Adipose tissue (tissue), 3 donors: ENCODE results near the gene MAPKAP1. TPM values are rescaled to one million over a fixed set of nuclear protein-coding genes. Genes with fewer than 3 reads are reported as not detected.
"Not testable (repeated sequence)": the region's sequence is repeated elsewhere in the genome, so short reads cannot be mapped to it uniquely, and the experiment has no call there.

ENCODE experiments used
- H3K27ac ChIP-seq: one replicate; pipeline ENCODE4 v1.5.1; 2013; ENCODE audit warnings: low read depth, low read length
- WGBS, 3 donors: extraction: QIAGEN DNeasy Blood & Tissue Kit; methylation state at CpG; one replicate each; pipeline ENCODE4 v1.1.7; 2013; 5-methylcytosine and 5-hydroxymethylcytosine counted together
- polyA plus RNA-seq, 3 donors: library from polyadenylated mRNA; stranded (reverse); fragments of 200-250 nt; gene quantifications; one replicate each; pipeline ENCODE4 v1.2.3, GENCODE V29; 2013
- donor health status: healthy with polysubstance abuse.
- donor health status: Bipolar disorder and iron deficiency.
- donor health status: healthy.

MAPKAP1 gene
- polyA plus RNA-seq, 3 donors, result 28.1 to 57.0 (median 50.5) TPM

GRCh38 chr9:125409217-125409636, 297.8 kb downstream of the MAPKAP1 start:
- 75 to 83% (median 83%) methylated on average over 20 of the region's 20 CpGs for WGBS, 3 donors
- H3K27ac ChIP-seq, result no peak overlapping the region

- WGBS, 3 donors, result 3 to 5% (median 3%) methylated on average over 88 to 104 of the region's 104 CpGs
- no peak overlapping the region for H3K27ac ChIP-seq
Measured at GRCh38 chr9:125407974-125408900, 298.8 kb downstream of the MAPKAP1 start.

GRCh38 chr9:125407432-125407973, 299.5 kb downstream of the MAPKAP1 start:
- H3K27ac ChIP-seq, result no peak overlapping the region
- WGBS, 3 donors, result 37 to 46% (median 39%) methylated on average over 12 to 17 of the region's 17 CpGs

GRCh38 chr9:125406810-125407087, 300.3 kb downstream of the MAPKAP1 start:
- 93 to 96% (median 94%) methylated on average over 13 of the region's 13 CpGs for WGBS, 3 donors
- H3K27ac ChIP-seq, result no peak overlapping the region

- H3K27ac ChIP-seq, result no peak overlapping the region
- 90 to 94% (median 91%) methylated on average over 15 of the region's 15 CpGs for WGBS, 3 donors
Measured at GRCh38 chr9:125405938-125406809, 300.8 kb downstream of the MAPKAP1 start.

- 90 to 96% (median 90%) methylated on average over 7 of the region's 7 CpGs for WGBS, 3 donors
- H3K27ac ChIP-seq, result no peak overlapping the region
Measured at GRCh38 chr9:125404733-125405132, 302.3 kb downstream of the MAPKAP1 start.

GRCh38 chr9:125400725-125401716, 306.0 kb downstream of the MAPKAP1 start:
- H3K27ac ChIP-seq, result no peak overlapping the region
- WGBS, 3 donors, result 74 to 83% (median 81%) methylated on average over 12 of the region's 12 CpGs

- WGBS, 3 donors, result 90 to 93% (median 91%) methylated on average over 8 of the region's 8 CpGs
- not testable (repeated sequence) for H3K27ac ChIP-seq
Measured at GRCh38 chr9:125400232-125400631, 306.8 kb downstream of the MAPKAP1 start.

GRCh38 chr9:125399666-125400065, 307.3 kb downstream of the MAPKAP1 start:
- WGBS, 3 donors, result 92 to 95% (median 95%) methylated on average over 20 of the region's 20 CpGs
- H3K27ac ChIP-seq, result no peak overlapping the region

- H3K27ac ChIP-seq, result no peak overlapping the region
- WGBS, 3 donors, result 91 to 96% (median 93%) methylated on average over 11 to 12 of the region's 12 CpGs
Measured at GRCh38 chr9:125399165-125399564, 307.8 kb downstream of the MAPKAP1 start.

- no peak overlapping the region for H3K27ac ChIP-seq
- WGBS, 3 donors, result 94 to 95% (median 94%) methylated on average over 1 of the region's 1 CpG
Measured at GRCh38 chr9:125398243-125398642, 308.8 kb downstream of the MAPKAP1 start.

- 82 to 89% (median 82%) methylated on average over 11 of the region's 11 CpGs for WGBS, 3 donors
- no peak overlapping the region for H3K27ac ChIP-seq
Measured at GRCh38 chr9:125397736-125398135, 309.3 kb downstream of the MAPKAP1 start.

GRCh38 chr9:125396799-125397198, 310.2 kb downstream of the MAPKAP1 start:
- WGBS, 3 donors, result 94% methylated on average over 6 of the region's 6 CpGs

GRCh38 chr9:125393426-125393825, 313.6 kb downstream of the MAPKAP1 start:
- WGBS, 3 donors, result 91 to 97% (median 92%) methylated on average over 3 of the region's 3 CpGs
- no peak overlapping the region for H3K27ac ChIP-seq

More at GRCh38 chr9:125396799-125397198, 310.2 kb downstream of the MAPKAP1 start:
- H3K27ac ChIP-seq, result no peak overlapping the region

GRCh38 chr9:125391704-125392103, 315.3 kb downstream of the MAPKAP1 start:
- H3K27ac ChIP-seq, result no peak overlapping the region
- 90 to 97% (median 93%) methylated on average over 6 of the region's 6 CpGs for WGBS, 3 donors

- no peak overlapping the region for H3K27ac ChIP-seq
- 60 to 62% (median 62%) methylated on average over 6 of the region's 6 CpGs for WGBS, 3 donors
Measured at GRCh38 chr9:125388978-125389377, 318.0 kb downstream of the MAPKAP1 start.

- 88 to 93% (median 91%) methylated on average over 14 of the region's 14 CpGs for WGBS, 3 donors
- no peak overlapping the region for H3K27ac ChIP-seq
Measured at GRCh38 chr9:125387861-125388524, 319.0 kb downstream of the MAPKAP1 start.
